NCI-H524 (cell line): ENCODE results near the gene EEF1A1.
A peak's percentile ranks its signal among the peaks of the same experiment; 100 is the strongest.
"Not testable (repeated sequence)": the region's sequence is repeated elsewhere in the genome, so short reads cannot be mapped to it uniquely, and the experiment has no call there.

Experiments used
- DNase-seq, 2 experiments: peaks; one replicate each; lab custom pipeline; 2025; lab: John Stamatoyannopoulos, UW

Gene EEF1A1

GRCh38 chr6:73520688-73521350 is at the start of gene EEF1A1:
Gene EEF1A1, minus strand, starts transcription at chr6:73521032. Its CDS starts 1,006 bp downstream, at chr6:73520026.
- DNase-seq = peak; percentile 97 to 99

- DNase-seq = no peak
These were observed 48.3 kb upstream of the EEF1A1 start for GRCh38 chr6:73569121-73569520.

DNA sequence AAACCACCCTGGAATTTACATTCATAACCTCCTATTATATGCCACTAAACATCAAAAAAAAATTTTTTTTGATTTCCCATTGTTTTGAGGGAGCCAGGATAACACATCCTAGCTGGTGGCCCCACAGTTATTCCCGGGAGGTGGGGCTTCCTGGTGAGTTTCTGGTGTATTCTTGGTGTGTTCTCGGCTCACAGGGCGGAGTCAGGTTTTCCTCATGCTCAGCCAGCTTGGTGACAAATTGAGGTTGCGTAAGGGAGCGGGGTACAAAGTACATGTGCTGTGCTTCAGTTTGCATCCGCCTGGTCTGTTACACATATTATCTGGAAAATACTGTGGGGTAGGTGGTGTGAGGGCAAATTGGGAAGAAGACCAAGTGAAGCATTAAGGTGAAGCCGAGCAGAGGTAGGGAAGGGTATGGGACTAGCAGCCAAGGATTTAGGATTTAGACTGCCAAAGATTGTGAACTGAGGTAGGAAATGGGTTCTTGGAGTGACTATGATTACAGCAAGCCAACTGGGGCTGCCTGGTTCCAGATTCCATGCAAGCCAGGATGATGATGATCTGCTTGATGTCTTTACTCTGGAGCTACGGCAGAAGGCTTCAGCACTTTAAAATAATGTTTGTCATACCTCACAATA is 46.2 kb upstream of the EEF1A1 start:
- DNase-seq = no peak

DNA sequence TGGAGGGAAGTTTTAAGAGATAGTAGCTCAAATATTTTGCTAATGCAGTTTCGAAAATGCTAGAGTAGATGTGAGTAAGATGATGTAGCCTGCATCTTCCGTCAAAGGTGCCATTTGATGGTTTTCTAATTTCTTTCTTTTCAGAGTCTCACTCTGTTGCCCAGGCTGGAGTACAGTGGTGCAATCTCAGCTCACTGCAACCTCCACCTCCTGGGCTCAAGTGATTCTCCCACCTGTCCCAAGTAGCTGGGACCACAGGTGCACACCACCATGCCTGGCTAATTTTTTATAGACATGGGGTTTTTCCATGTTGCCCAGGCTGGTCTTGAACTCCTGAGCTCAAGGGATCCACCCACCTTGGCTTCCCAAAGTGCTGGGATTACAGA is 45.6 kb upstream of the EEF1A1 start:
- not testable (repeated sequence) for DNase-seq

GRCh38 chr6:73565767-73566485 is 45.1 kb upstream of the EEF1A1 start:
- no peak for DNase-seq

DNA sequence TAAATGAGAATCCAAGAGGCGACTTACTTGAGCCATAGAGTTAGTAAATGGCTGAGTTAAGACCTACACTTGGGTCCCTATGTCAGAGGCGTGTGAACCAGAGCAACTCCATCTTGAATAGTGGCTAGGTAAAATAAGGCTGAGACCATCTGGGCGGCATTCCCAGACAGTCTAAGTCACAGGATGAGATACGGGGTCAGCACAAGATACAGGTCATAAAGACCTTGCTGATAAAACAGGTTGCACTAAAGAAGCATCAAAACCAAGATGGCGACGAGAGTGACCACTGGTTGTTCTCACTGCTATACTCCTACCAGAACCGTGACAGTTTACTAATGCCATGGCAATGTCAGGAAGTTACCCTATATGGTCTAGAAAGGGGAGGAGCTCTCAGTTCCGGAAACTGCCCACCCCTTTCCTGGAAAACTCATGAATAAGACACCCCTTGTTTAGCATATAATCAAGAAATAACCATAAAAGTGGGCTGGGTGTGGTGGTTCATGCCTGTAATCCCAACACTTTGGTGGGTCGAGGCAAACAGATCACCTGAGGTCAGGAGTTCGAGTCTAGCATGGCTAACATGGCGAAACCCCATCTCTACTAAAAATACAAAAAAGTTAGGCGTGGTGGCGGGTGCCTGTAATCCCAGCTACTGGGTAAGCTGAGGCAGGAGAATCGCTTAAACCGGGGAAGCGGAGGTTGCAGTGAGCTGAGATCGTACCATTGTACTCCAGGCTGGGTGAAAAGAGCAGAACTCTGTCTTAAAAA is 43.9 kb upstream of the EEF1A1 start:
- no peak for DNase-seq

DNA sequence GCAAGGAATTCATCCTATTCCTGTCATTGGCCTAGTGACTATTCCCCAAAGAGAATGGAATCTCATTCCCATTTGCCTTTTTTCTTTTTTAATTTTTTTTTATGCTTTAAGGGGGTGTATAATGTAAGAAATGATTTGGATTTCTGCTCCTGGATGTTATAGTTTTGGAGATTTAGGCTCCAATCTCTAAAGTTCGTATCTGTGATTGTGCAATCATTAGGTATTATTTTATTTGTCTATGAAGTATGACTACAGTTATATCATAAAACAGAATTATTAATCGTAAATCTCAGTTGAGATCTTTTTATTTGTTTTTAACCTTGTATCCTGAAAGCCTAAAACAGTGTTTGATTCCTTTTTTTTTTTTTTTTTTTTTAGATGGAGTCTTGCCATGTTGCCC is 41.7 kb upstream of the EEF1A1 start:
- no peak for DNase-seq

DNA sequence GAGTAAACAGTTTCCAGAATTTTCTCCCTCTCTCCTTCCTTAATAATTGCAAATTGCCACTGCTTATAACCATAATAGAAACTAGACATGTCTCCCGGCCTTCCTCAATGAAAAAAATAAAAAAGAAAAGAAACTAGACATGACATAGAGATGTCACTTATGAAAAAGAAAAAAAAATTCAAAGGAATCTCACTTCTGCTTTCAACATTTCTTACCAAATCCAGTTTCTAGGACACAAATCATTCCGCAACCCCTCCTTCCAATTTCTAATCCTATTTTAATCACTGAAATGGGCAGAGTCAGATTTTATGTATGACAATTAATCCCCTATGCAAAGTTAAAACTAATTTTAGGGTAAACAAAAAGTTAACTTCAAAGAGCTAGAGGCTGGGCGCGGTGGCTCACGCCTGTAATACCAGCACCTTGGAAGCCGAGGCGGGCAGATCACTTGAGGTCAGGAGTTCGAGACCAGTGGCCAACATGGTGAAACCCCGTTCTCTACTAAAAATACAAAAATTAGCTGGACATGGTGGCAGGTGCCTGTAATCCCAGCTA is 40.1 kb upstream of the EEF1A1 start:
- DNase-seq = no peak

- DNase-seq = no peak
These were observed 39.4 kb upstream of the EEF1A1 start for GRCh38 chr6:73560182-73560732.

DNA sequence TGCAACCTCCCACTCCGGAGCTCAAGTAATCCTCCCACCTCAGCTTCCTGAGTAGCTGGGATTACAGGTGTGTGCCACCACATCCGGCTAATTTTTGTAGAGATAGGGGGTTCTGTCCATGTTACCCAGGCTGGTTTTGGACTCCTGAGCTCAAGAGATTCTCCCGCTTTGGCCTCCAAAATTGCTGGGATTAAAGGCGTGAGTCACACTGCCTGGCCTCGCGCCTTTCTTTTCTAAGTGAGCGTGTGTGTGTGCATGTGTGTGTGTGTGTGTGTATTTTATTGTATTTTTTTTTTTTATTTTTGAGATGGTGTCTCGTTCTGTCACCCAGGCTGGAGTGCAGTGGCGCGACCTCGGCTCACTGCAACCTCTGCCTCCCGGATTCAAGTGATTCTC is 38.6 kb upstream of the EEF1A1 start:
- not testable (repeated sequence) for DNase-seq

DNA sequence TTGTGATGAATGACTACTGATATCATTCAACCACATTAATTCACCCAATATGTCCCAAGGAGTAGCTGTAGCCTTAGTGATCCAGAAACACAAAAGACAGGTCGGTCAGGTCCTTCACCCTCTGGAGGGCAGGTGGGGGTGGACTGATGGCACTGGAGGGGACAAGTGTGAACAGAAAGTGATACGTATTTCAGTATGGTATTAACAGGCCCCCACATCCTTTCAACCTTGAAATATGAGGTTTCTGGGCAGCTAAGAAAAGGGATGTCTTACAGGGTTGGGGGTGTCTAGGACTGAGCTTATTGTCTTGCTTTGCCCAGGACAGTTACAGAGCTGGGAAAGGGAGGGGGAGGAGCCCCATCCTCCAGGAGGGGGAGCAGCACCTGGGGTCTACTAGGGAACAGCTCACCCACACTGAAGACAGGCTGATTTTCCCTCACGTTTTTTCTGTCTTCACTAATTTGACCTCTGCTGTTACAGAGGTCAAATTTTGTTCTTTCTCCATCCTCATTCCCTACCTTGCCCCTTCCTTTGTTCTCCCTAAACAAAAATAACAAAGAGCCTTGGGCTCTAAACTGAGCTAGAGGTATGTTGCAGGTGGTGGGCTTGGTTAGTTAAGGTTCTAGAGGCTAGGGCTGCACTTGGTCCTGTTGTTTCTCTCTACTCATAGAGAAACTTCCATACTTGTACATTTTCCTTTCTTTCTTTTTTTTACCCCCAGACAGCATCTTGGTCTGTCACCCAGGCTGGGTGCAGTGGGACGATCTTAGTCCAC is 38.0 kb upstream of the EEF1A1 start:
- no peak for DNase-seq

- DNase-seq = no peak
These were observed 36.0 kb upstream of the EEF1A1 start for GRCh38 chr6:73556836-73557235.

DNA sequence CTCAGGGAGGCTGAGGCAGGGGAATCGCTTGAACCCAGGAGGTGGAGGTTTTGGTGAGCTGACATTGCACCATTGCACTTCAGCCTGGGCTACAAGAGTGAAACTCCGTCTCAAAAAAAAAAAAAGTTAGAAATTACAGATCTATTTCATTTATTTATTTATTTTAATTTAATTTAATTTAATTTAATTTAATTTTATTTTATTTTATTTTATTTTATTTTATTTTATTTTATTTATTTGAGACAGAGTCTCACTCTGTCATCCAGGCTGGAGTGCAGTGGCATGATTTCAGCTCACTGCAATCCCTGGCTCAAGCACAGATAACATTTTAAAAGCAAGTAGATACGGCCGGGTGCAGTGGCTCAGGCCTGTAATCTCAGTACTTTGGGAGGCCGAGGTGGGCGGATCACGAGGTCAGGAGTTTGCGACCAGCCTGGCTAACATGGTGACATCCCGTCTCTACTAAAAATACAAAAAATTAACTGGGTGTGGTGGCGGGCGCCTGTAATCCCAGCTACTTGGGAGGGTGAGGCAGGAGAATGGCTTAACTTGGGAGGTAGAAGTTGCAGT is 34.6 kb upstream of the EEF1A1 start:
- not testable (repeated sequence) for DNase-seq

GRCh38 chr6:73551115-73551514 is 30.3 kb upstream of the EEF1A1 start:
- DNase-seq = not testable (repeated sequence)

DNA sequence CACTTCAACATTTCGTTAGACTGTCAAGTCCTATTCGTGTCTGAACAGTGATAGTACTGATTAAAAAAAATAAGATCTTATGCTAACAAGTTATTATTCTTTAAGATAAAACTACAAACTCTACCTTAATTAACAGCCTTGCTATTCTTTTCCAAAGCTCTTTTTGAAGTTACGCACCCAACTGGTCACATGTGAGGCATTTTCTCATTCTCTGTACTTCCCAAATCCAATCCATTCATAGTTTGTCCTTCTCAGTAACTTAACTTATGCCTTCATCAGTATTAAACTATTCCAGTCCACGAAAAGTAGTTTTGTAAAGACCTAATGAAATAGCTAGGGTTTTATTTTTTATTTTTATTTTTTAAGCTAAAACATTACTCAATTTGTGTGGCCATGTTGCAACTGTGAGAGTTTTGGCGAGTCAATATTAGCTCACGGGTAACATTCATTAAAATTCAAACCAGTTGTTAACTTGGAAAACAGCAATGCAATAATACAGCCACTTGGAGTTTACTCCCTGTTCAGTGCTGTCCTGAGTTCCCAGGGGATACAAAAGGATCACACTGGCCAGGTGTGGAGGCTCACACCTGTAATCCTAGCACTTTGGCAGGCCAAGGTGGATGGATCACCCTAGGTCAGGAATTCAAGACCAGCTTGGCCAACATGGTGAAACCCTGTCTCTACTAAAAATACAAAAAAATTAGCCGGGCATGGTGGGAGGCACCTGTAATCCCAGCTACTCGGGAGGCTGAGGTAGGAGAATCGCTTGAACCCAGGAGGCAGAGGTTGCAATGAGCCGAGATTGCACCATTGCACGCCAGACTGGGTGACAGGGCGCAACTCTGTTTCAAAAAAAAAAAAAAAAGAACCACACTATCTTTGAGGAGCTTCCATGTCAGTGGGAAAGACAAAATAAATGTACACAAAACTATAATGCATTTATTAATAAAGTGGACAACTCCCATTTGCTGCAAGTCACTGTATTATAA is 27.9 kb upstream of the EEF1A1 start:
- no peak for DNase-seq

GRCh38 chr6:73547036-73547435 is 26.2 kb upstream of the EEF1A1 start:
- no peak for DNase-seq

DNA sequence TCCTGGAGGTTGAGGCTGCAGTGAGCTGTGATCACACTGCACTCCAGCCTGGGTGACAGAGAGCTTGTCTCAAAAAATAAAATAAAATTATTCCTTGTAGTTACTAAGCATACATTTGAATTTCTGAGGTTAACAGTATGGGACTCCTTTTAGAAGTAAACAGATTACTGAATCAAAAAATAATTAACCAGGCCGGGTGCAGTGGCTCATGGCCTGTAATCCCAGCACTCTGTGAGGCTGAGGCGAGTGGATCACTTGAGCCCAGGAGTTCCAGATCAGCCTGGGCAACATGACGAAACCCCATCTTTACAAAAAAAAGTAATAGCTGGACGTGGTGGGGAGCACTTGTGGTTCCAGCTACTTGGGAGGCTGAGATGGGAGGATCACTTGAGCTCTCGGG is 22.1 kb upstream of the EEF1A1 start:
- no peak for DNase-seq

- DNase-seq = not testable (repeated sequence)
These were observed 21.6 kb upstream of the EEF1A1 start for GRCh38 chr6:73542481-73542880.

- DNase-seq = no peak
These were observed 17.4 kb upstream of the EEF1A1 start for GRCh38 chr6:73538116-73538779.
